Measurements from ENCODE around the gene MRPS18A. TPM values are rescaled to one million over a fixed set of nuclear protein-coding genes. Genes with fewer than 3 reads are reported as not detected.

MRPS18A gene
- total and polyA plus RNA-seq, 9 of the 15 experiments (the other 6 are each of a cell fraction or from before 2014, with no cell fraction given): 87.5 to 243 (median 125) TPM

- TF ChIP-seq, protein P1, sequence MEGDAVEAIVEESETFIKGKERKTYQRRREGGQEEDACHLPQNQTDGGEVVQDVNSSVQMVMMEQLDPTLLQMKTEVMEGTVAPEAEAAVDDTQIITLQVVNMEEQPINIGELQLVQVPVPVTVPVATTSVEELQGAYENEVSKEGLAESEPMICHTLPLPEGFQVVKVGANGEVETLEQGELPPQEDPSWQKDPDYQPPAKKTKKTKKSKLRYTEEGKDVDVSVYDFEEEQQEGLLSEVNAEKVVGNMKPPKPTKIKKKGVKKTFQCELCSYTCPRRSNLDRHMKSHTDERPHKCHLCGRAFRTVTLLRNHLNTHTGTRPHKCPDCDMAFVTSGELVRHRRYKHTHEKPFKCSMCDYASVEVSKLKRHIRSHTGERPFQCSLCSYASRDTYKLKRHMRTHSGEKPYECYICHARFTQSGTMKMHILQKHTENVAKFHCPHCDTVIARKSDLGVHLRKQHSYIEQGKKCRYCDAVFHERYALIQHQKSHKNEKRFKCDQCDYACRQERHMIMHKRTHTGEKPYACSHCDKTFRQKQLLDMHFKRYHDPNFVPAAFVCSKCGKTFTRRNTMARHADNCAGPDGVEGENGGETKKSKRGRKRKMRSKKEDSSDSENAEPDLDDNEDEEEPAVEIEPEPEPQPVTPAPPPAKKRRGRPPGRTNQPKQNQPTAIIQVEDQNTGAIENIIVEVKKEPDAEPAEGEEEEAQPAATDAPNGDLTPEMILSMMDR (IDR thresholded peaks at IDR 0.05 in 2 of 3, conservative IDR thresholded peaks at IDR 0.05 in 1 of 3; ENCODE audit: insufficient read depth in 2 of 3, low read depth in 1 of 3, low read length in 3 of 3): peak in 1 of 3 experiments; percentile 17; a peak in 2 of 6 replicates
- peak; percentile 16; the same call in 1 of the 2 replicates for TF ChIP-seq CUX1 (CRISPR knock-in tag; IDR thresholded peaks at IDR 0.05)
- no peak for TF ChIP-seq ZBTB43 (CRISPR knock-in tag; IDR thresholded peaks at IDR 0.05)
- no peak for TF ChIP-seq THRAP3 (IDR thresholded peaks at IDR 0.05; ENCODE audit: borderline replicate concordance)
- 0 out of 2 replicates have a peak, but pooled peaks have one; percentile 58 for TF ChIP-seq ZNF589 (CRISPR knock-in tag; IDR thresholded peaks at IDR 0.05; ENCODE audit: low read depth)
- TF ChIP-seq HMGN3 (IDR thresholded peaks at IDR 0.05; ENCODE audit: borderline replicate concordance, extremely low read depth, insufficient read length, low read depth, low read length): peak; percentile 91
- no peak for TF ChIP-seq FOXK1 (CRISPR knock-in tag; IDR thresholded peaks at IDR 0.05; ENCODE audit: borderline replicate concordance)
- TF ChIP-seq, protein P2, sequence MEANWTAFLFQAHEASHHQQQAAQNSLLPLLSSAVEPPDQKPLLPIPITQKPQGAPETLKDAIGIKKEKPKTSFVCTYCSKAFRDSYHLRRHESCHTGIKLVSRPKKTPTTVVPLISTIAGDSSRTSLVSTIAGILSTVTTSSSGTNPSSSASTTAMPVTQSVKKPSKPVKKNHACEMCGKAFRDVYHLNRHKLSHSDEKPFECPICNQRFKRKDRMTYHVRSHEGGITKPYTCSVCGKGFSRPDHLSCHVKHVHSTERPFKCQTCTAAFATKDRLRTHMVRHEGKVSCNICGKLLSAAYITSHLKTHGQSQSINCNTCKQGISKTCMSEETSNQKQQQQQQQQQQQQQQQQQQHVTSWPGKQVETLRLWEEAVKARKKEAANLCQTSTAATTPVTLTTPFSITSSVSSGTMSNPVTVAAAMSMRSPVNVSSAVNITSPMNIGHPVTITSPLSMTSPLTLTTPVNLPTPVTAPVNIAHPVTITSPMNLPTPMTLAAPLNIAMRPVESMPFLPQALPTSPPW (CRISPR knock-in tag; IDR thresholded peaks at IDR 0.05): peak; percentile 92
- 0 out of 2 replicates have a peak, but pooled peaks have one; percentile 3 for TF ChIP-seq RNF2 (IDR thresholded peaks at IDR 0.05)
- TF ChIP-seq SREBF1 (IDR thresholded peaks at IDR 0.05; ENCODE audit: borderline replicate concordance, low read depth, low read length): 0 out of 2 replicates have a peak, but pooled peaks have one; percentile 18
- no peak for TF ChIP-seq ETV6 (IDR thresholded peaks at IDR 0.05; ENCODE audit: borderline replicate concordance in 1 of 2, low read depth in 2 of 2, low read length in 1 of 2)
- no peak for TF ChIP-seq ETV6 (CRISPR knock-in tag; IDR thresholded peaks at IDR 0.05; ENCODE audit: borderline replicate concordance)
- TF ChIP-seq PHF8 (IDR thresholded peaks at IDR 0.05; ENCODE audit: borderline replicate concordance, low read length): 0 out of 2 replicates have a peak, but pooled peaks have one; percentile 23
- no peak; the same call in 1 of the 2 replicates for TF ChIP-seq DMBX1 (CRISPR knock-in tag; IDR thresholded peaks at IDR 0.05; ENCODE audit: borderline replicate concordance)
- no peak for TF ChIP-seq KAT7 (CRISPR knock-in tag; IDR thresholded peaks at IDR 0.05; ENCODE audit: borderline replicate concordance)
- peak; percentile 78 for TF ChIP-seq CHD2 (IDR thresholded peaks at IDR 0.05; ENCODE audit: low read depth, low read length)
- no peak for TF ChIP-seq HNRNPH1 (optimal IDR thresholded peaks at IDR 0.05; ENCODE audit: low read depth, low read length)
Observed at GRCh38 chr6:43629104-43629504, 58.5 kb downstream of the MRPS18A start, which contains the start of gene GTPBP2 (continued).
